ENCODE data around the gene AARS2. TPM values are rescaled to one million over a fixed set of nuclear protein-coding genes. Genes with fewer than 3 reads are reported as not detected.

Gene AARS2
- total and polyA plus RNA-seq, 9 of the 15 experiments (the other 6 are each of a cell fraction or from before 2014, with no cell fraction given), result 0.97 to 34.0 (median 18.3) TPM

DNA sequence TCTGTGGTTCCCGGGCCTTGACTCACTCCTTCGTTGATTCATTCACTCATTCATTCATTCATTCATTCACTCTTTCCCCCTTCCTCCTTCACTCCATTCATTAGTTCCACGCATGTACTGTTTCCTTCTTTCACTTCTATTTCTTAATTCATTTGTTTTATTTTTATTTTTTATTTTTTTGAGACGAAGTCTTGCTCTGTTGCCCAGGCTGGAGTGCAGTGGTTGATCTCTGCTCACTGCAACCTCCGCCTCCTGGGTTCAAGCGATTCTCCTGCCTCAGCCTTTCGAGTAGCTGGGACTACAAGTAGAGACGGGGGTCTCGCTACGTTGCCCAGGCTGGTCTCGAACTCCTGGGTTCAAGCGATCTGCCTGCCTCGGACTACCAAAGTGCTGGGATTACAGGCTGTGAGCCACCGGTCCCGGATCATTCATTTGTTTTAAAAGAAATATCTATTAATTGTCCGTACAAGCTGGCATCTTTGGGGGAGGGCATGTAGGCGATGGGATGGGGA, 47.4 kb downstream of the AARS2 start (continued):
- peak; percentile 29; the same call in 1 of the 2 replicates for TF ChIP-seq GABPA (tag; conservative IDR thresholded peaks at IDR 0.05; ENCODE audit: low read depth)
- peak; percentile 67 for TF ChIP-seq EHMT2 (IDR thresholded peaks at IDR 0.05)
- TF ChIP-seq, protein P1, sequence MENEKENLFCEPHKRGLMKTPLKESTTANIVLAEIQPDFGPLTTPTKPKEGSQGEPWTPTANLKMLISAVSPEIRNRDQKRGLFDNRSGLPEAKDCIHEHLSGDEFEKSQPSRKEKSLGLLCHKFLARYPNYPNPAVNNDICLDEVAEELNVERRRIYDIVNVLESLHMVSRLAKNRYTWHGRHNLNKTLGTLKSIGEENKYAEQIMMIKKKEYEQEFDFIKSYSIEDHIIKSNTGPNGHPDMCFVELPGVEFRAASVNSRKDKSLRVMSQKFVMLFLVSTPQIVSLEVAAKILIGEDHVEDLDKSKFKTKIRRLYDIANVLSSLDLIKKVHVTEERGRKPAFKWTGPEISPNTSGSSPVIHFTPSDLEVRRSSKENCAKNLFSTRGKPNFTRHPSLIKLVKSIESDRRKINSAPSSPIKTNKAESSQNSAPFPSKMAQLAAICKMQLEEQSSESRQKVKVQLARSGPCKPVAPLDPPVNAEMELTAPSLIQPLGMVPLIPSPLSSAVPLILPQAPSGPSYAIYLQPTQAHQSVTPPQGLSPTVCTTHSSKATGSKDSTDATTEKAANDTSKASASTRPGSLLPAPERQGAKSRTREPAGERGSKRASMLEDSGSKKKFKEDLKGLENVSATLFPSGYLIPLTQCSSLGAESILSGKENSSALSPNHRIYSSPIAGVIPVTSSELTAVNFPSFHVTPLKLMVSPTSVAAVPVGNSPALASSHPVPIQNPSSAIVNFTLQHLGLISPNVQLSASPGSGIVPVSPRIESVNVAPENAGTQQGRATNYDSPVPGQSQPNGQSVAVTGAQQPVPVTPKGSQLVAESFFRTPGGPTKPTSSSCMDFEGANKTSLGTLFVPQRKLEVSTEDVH (IDR thresholded peaks at IDR 0.05; ENCODE audit: low read depth, partially characterized antibody), result peak; percentile 52
- TF ChIP-seq, protein P2, sequence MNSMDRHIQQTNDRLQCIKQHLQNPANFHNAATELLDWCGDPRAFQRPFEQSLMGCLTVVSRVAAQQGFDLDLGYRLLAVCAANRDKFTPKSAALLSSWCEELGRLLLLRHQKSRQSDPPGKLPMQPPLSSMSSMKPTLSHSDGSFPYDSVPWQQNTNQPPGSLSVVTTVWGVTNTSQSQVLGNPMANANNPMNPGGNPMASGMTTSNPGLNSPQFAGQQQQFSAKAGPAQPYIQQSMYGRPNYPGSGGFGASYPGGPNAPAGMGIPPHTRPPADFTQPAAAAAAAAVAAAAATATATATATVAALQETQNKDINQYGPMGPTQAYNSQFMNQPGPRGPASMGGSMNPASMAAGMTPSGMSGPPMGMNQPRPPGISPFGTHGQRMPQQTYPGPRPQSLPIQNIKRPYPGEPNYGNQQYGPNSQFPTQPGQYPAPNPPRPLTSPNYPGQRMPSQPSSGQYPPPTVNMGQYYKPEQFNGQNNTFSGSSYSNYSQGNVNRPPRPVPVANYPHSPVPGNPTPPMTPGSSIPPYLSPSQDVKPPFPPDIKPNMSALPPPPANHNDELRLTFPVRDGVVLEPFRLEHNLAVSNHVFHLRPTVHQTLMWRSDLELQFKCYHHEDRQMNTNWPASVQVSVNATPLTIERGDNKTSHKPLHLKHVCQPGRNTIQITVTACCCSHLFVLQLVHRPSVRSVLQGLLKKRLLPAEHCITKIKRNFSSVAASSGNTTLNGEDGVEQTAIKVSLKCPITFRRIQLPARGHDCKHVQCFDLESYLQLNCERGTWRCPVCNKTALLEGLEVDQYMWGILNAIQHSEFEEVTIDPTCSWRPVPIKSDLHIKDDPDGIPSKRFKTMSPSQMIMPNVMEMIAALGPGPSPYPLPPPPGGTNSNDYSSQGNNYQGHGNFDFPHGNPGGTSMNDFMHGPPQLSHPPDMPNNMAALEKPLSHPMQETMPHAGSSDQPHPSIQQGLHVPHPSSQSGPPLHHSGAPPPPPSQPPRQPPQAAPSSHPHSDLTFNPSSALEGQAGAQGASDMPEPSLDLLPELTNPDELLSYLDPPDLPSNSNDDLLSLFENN (IDR thresholded peaks at IDR 0.05; ENCODE audit: low read depth in 2 of 2, low read length in 2 of 2), result no peak
- TF ChIP-seq, protein P3, sequence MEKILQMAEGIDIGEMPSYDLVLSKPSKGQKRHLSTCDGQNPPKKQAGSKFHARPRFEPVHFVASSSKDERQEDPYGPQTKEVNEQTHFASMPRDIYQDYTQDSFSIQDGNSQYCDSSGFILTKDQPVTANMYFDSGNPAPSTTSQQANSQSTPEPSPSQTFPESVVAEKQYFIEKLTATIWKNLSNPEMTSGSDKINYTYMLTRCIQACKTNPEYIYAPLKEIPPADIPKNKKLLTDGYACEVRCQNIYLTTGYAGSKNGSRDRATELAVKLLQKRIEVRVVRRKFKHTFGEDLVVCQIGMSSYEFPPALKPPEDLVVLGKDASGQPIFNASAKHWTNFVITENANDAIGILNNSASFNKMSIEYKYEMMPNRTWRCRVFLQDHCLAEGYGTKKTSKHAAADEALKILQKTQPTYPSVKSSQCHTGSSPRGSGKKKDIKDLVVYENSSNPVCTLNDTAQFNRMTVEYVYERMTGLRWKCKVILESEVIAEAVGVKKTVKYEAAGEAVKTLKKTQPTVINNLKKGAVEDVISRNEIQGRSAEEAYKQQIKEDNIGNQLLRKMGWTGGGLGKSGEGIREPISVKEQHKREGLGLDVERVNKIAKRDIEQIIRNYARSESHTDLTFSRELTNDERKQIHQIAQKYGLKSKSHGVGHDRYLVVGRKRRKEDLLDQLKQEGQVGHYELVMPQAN (IDR thresholded peaks at IDR 0.05; ENCODE audit: borderline replicate concordance), result peak; percentile 57; the same call in 1 of the 2 replicates
- TF ChIP-seq, protein P4, sequence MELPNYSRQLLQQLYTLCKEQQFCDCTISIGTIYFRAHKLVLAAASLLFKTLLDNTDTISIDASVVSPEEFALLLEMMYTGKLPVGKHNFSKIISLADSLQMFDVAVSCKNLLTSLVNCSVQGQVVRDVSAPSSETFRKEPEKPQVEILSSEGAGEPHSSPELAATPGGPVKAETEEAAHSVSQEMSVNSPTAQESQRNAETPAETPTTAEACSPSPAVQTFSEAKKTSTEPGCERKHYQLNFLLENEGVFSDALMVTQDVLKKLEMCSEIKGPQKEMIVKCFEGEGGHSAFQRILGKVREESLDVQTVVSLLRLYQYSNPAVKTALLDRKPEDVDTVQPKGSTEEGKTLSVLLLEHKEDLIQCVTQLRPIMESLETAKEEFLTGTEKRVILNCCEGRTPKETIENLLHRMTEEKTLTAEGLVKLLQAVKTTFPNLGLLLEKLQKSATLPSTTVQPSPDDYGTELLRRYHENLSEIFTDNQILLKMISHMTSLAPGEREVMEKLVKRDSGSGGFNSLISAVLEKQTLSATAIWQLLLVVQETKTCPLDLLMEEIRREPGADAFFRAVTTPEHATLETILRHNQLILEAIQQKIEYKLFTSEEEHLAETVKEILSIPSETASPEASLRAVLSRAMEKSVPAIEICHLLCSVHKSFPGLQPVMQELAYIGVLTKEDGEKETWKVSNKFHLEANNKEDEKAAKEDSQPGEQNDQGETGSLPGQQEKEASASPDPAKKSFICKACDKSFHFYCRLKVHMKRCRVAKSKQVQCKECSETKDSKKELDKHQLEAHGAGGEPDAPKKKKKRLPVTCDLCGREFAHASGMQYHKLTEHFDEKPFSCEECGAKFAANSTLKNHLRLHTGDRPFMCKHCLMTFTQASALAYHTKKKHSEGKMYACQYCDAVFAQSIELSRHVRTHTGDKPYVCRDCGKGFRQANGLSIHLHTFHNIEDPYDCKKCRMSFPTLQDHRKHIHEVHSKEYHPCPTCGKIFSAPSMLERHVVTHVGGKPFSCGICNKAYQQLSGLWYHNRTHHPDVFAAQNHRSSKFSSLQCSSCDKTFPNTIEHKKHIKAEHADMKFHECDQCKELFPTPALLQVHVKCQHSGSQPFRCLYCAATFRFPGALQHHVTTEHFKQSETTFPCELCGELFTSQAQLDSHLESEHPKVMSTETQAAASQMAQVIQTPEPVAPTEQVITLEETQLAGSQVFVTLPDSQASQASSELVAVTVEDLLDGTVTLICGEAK (IDR thresholded peaks at IDR 0.05), result peak; percentile 66; the same call in 1 of the 2 replicates
- TF ChIP-seq, protein P4 (CRISPR knock-in tag; IDR thresholded peaks at IDR 0.05), result no peak
- no peak for TF ChIP-seq KDM2B (CRISPR knock-in tag; IDR thresholded peaks at IDR 0.05)
